Measurements from ENCODE around the gene ANKMY1.
"Not testable (repeated sequence)": the region's sequence is repeated elsewhere in the genome, so short reads cannot be mapped to it uniquely, and the experiment has no call there.

The ANKMY1 gene

GRCh38 chr2:240506406-240507059, 51.3 kb downstream of the ANKMY1 start:
- no peak for DNase-seq (ENCODE audit: low read depth in 2 of 2, low spot score in 1 of 2)

- DNase-seq (ENCODE audit: low read depth in 2 of 2, low spot score in 1 of 2): no peak
Observed at GRCh38 chr2:240505910-240506309, 51.9 kb downstream of the ANKMY1 start.

- DNase-seq (ENCODE audit: low read depth in 2 of 2, low spot score in 1 of 2): no peak
Observed at GRCh38 chr2:240503848-240504247, 53.9 kb downstream of the ANKMY1 start.

GRCh38 chr2:240503375-240503774, 54.4 kb downstream of the ANKMY1 start:
- DNase-seq (ENCODE audit: low read depth in 2 of 2, low spot score in 1 of 2): no peak

GRCh38 chr2:240502430-240503121, 55.2 kb downstream of the ANKMY1 start:
- no peak for DNase-seq (ENCODE audit: low read depth in 2 of 2, low spot score in 1 of 2)

- no peak for DNase-seq (ENCODE audit: low read depth in 2 of 2, low spot score in 1 of 2)
Observed at GRCh38 chr2:240502059-240502429, 55.7 kb downstream of the ANKMY1 start.

GRCh38 chr2:240501531-240501991, 56.2 kb downstream of the ANKMY1 start:
- DNase-seq (ENCODE audit: low read depth in 2 of 2, low spot score in 1 of 2): no peak

- no peak for DNase-seq (ENCODE audit: low read depth in 2 of 2, low spot score in 1 of 2)
Observed at GRCh38 chr2:240500561-240501423, 57.0 kb downstream of the ANKMY1 start.

GRCh38 chr2:240499309-240500301, 58.2 kb downstream of the ANKMY1 start:
- DNase-seq (ENCODE audit: low read depth in 2 of 2, low spot score in 1 of 2): no peak

GRCh38 chr2:240498958-240499260, 58.9 kb downstream of the ANKMY1 start:
- no peak for DNase-seq (ENCODE audit: low read depth in 2 of 2, low spot score in 1 of 2)

- no peak for DNase-seq (ENCODE audit: low read depth in 2 of 2, low spot score in 1 of 2)
Observed at GRCh38 chr2:240498171-240498957, 59.4 kb downstream of the ANKMY1 start.

- DNase-seq (ENCODE audit: low read depth in 2 of 2, low spot score in 1 of 2): not testable (repeated sequence)
Observed at GRCh38 chr2:240497082-240497481, 60.7 kb downstream of the ANKMY1 start.

GRCh38 chr2:240494942-240495341, 62.8 kb downstream of the ANKMY1 start:
- DNase-seq (ENCODE audit: low read depth in 2 of 2, low spot score in 1 of 2): not testable (repeated sequence)

GRCh38 chr2:240494194-240494793, 63.5 kb downstream of the ANKMY1 start:
- no peak for DNase-seq (ENCODE audit: low read depth in 2 of 2, low spot score in 1 of 2)

- DNase-seq (ENCODE audit: low read depth in 2 of 2, low spot score in 1 of 2): no peak
Observed at GRCh38 chr2:240491483-240491882, 66.3 kb downstream of the ANKMY1 start.

GRCh38 chr2:240482141-240482540, 75.6 kb downstream of the ANKMY1 start:
- no peak for DNase-seq (ENCODE audit: low read depth in 2 of 2, low spot score in 1 of 2)

GRCh38 chr2:240481720-240482119, 76.1 kb downstream of the ANKMY1 start:
- no peak for DNase-seq (ENCODE audit: low read depth in 2 of 2, low spot score in 1 of 2)

- no peak for DNase-seq (ENCODE audit: low read depth in 2 of 2, low spot score in 1 of 2)
Observed at GRCh38 chr2:240480834-240481623, 76.8 kb downstream of the ANKMY1 start.

- DNase-seq (ENCODE audit: low read depth in 2 of 2, low spot score in 1 of 2): no peak
Observed at GRCh38 chr2:240479111-240479501, 78.7 kb downstream of the ANKMY1 start.
